Keratinocyte (primary cell): ENCODE data around the gene CYCS.

Experiments
- CTCF ChIP-seq, 3 experiments: IDR thresholded peaks in 1 of 3; conservative IDR thresholded peaks in 1 of 3; optimal IDR thresholded peaks in 1 of 3; 2 replicates in 2 of 3; 3 replicates in 1 of 3; pipeline versions ENCODE3 to v1.5.1; 2011; ENCODE audit warnings: low read length in 3 of 3, mild to moderate bottlenecking in 3 of 3, moderate library complexity in 2 of 3, control low read depth in 1 of 3, inconsistent platforms in 1 of 3; ENCODE audit not compliant: insufficient read depth in 2 of 3; ENCODE audit errors: extremely low read depth in 1 of 3
- EZH2 ChIP-seq: IDR thresholded peaks from one replicate; pipeline ENCODE4 v1.6.1; 2012; ENCODE audit warnings: inconsistent platforms, mild to moderate bottlenecking, low read length, moderate library complexity

- TF ChIP-seq CTCF (optimal IDR thresholded peaks at IDR 0.05 in 1 of 3, IDR thresholded peaks at IDR 0.05 in 1 of 3, conservative IDR thresholded peaks at IDR 0.05 in 1 of 3; ENCODE audit: extremely low read depth in 1 of 3, insufficient read depth in 2 of 3, low read length in 3 of 3) (no peak), EZH2 (no peak)
Measured at GRCh38 chr7:25168145-25168544, 43.1 kb upstream of the CYCS start.
